ENCODE results near the gene RFC5. TPM values are rescaled to one million over a fixed set of nuclear protein-coding genes. Genes with fewer than 3 reads are reported as not detected.

RFC5 gene
- total RNA-seq, 4 donors from 2014 or later, result 4.9 to 8.7 (median 7.6) TPM; not detected in 1

GRCh38 chr12:118023301-118023860, 6.9 kb downstream of the RFC5 start:
- in situ Hi-C loops (cut with MboI; ENCODE audit: low pct_ligation_motif_present in 1 of 4, low pct_unique_long_range_greater_than_20kb in 1 of 4, low sequenced_read_pairs in 3 of 4) (no loop called here), intact Hi-C loops (cut with DNase I; ENCODE audit: low total_unique reads) (no loop called here)
- WGBS, 2 donors (ENCODE audit: low coverage in 1 of 2), result 91% methylated on average over 9 of the region's 9 CpGs; no CpG with 5 or more reads in 1 of the 2 donors
- H3K27me3 ChIP-seq, result no peaks in the 10 kb centered on the region
- no peak overlapping the region for H3K4me3 ChIP-seq
- DNase-seq, result no peak
- H3K4me1 ChIP-seq, result no peaks in the 10 kb centered on the region
- H3K27ac ChIP-seq, result no peak overlapping the region
- TF ChIP-seq POLR2AphosphoS5 (IDR thresholded peaks at IDR 0.05) (no peak), POLR2A (IDR thresholded peaks at IDR 0.05) (no peak), EP300 (IDR thresholded peaks at IDR 0.05; ENCODE audit: low read depth) (no peak), CTCF (IDR thresholded peaks at IDR 0.05) (no peak)
- H3K9me3 ChIP-seq, result no peaks in the 10 kb centered on the region
- peaks cover 0 to 42% (median 15%) of the 10 kb centered on the region in 4 donors for H3K36me3 ChIP-seq

GRCh38 chr12:118025168-118025567, 8.7 kb downstream of the RFC5 start:
- Histone ChIP-seq H3K27ac (no peak overlapping the region), H3K27me3 (no peaks in the 10 kb centered on the region), H3K4me1 (no peaks in the 10 kb centered on the region), H3K4me3 (no peak overlapping the region), H3K36me3 (peaks cover 0 to 38% (median 17%) of the 10 kb centered on the region in 4 donors), H3K9me3 (no peaks in the 10 kb centered on the region)
- in situ Hi-C loops (cut with MboI; ENCODE audit: low pct_ligation_motif_present in 1 of 4, low pct_unique_long_range_greater_than_20kb in 1 of 4, low sequenced_read_pairs in 3 of 4) (no loop called here), intact Hi-C loops (cut with DNase I; ENCODE audit: low total_unique reads) (no loop called here)
- TF ChIP-seq CTCF (IDR thresholded peaks at IDR 0.05), result no peak
- WGBS, 2 donors (ENCODE audit: low coverage in 1 of 2), result 75 to 80% methylated on average over 1 to 4 of the region's 4 CpGs
- DNase-seq, result no peak

GRCh38 chr12:118029166-118029565, 12.7 kb downstream of the RFC5 start:
- TF ChIP-seq CTCF (IDR thresholded peaks at IDR 0.05) (no peak), POLR2AphosphoS5 (IDR thresholded peaks at IDR 0.05) (no peak), POLR2A (IDR thresholded peaks at IDR 0.05) (no peak), EP300 (IDR thresholded peaks at IDR 0.05; ENCODE audit: low read depth) (no peak)
- H3K9me3 ChIP-seq, result no peaks in the 10 kb centered on the region
- H3K4me3 ChIP-seq, result no peak overlapping the region
- WGBS, 2 donors (ENCODE audit: low coverage in 1 of 2), result 96% methylated on average over 3 to 5 of the region's 5 CpGs
- no peak overlapping the region for H3K27ac ChIP-seq
- no peaks in the 10 kb centered on the region for H3K4me1 ChIP-seq
- in situ Hi-C loops (cut with MboI; ENCODE audit: low pct_ligation_motif_present in 1 of 4, low pct_unique_long_range_greater_than_20kb in 1 of 4, low sequenced_read_pairs in 3 of 4), result no loop called here
- H3K27me3 ChIP-seq, result no peaks in the 10 kb centered on the region
- H3K36me3 ChIP-seq, result peaks cover 0 to 55% (median 27%) of the 10 kb centered on the region in 4 donors
- intact Hi-C loops (cut with DNase I; ENCODE audit: low total_unique reads), result no loop called here
- no peak for DNase-seq

- DNase-seq, result no peak
- Histone ChIP-seq H3K9me3 (no peaks in the 10 kb centered on the region), H3K36me3 (peaks cover 0 to 60% (median 30%) of the 10 kb centered on the region in 4 donors), H3K27me3 (no peaks in the 10 kb centered on the region), H3K4me3 (no peak overlapping the region), H3K4me1 (no peaks in the 10 kb centered on the region), H3K27ac (no peak overlapping the region)
- intact Hi-C loops (cut with DNase I; ENCODE audit: low total_unique reads), result no loop called here
- TF ChIP-seq EP300 (IDR thresholded peaks at IDR 0.05; ENCODE audit: low read depth), result no peak
- no peak for TF ChIP-seq POLR2A (IDR thresholded peaks at IDR 0.05)
- no peak for TF ChIP-seq CTCF (IDR thresholded peaks at IDR 0.05)
- no peak for TF ChIP-seq POLR2AphosphoS5 (IDR thresholded peaks at IDR 0.05)
- in situ Hi-C loops (cut with MboI; ENCODE audit: low pct_ligation_motif_present in 1 of 4, low pct_unique_long_range_greater_than_20kb in 1 of 4, low sequenced_read_pairs in 3 of 4), result loop anchor here in 1 of 4 donors (10.0 kb wide), 1 partner anchor 157 kb away; no protein-coding TSS in a partner anchor
- 83 to 89% methylated on average over 2 to 7 of the region's 7 CpGs for WGBS, 2 donors (ENCODE audit: low coverage in 1 of 2)
These were observed 15.7 kb downstream of the RFC5 start for GRCh38 chr12:118032188-118032587.
